Parathyroid adenoma (tissue), 2 donors: ENCODE data around the gene SEC31B.

Experiments used
- H2AFZ ChIP-seq: fragments of 300-600 bp; sonication (generic); one replicate; pipeline ENCODE4 v1.7.0; 2017; ENCODE audit warnings: antibody characterized with exemption, mild to moderate bottlenecking
- H3K27ac ChIP-seq: fragments of 300-600 bp; sonication (generic); one replicate; pipeline ENCODE4 v1.7.0; 2017
- H3K27me3 ChIP-seq: fragments of 300-600 bp; sonication (generic); one replicate; pipeline ENCODE4 v1.7.0; 2017; ENCODE audit warnings: low read length; ENCODE audit not compliant: control insufficient read depth, insufficient read depth
- H3K36me3 ChIP-seq: fragments of 300-600 bp; sonication (generic); one replicate; pipeline ENCODE4 v1.7.0; 2017; ENCODE audit warnings: low read length; ENCODE audit not compliant: control insufficient read depth, insufficient read depth
- H3K4me1 ChIP-seq: fragments of 300-600 bp; sonication (generic); one replicate; pipeline ENCODE4 v1.7.0; 2017; ENCODE audit warnings: control low read depth
- H3K4me2 ChIP-seq: fragments of 300-600 bp; sonication (generic); one replicate; pipeline ENCODE4 v1.7.0; 2017; ENCODE audit warnings: low read length
- H3K4me3 ChIP-seq: fragments of 300-600 bp; sonication (generic); one replicate; pipeline ENCODE4 v1.7.0; 2017; ENCODE audit warnings: low read depth, low read length
- H3K79me2 ChIP-seq: fragments of 300-600 bp; sonication (generic); one replicate; pipeline ENCODE4 v1.7.0; 2017; ENCODE audit warnings: control low read depth
- H3K9ac ChIP-seq: fragments of 300-600 bp; sonication (generic); one replicate; pipeline ENCODE4 v1.7.0; 2017; ENCODE audit warnings: mild to moderate bottlenecking
- H3K9me3 ChIP-seq: fragments of 300-600 bp; sonication (generic); one replicate; pipeline ENCODE4 v1.7.0; 2017; ENCODE audit warnings: low read length; ENCODE audit not compliant: control insufficient read depth
- CTCF ChIP-seq: fragments of 300-600 bp; sonication (generic); IDR thresholded peaks from one replicate; pipeline ENCODE4 v1.7.0; 2017; ENCODE audit warnings: antibody characterized with exemption, mild to moderate bottlenecking
- donor health status: primary hyperparathyroidism.

The SEC31B gene

GRCh38 chr10:100448951-100449350 lies 70.7 kb downstream of the SEC31B start:
- Histone ChIP-seq H3K4me1 (no peaks in the 10 kb centered on the region), H3K79me2 (no peaks in the 10 kb centered on the region), H3K36me3 (no peaks in the 10 kb centered on the region), H3K27me3 (no peaks in the 10 kb centered on the region), H3K9ac (no peak overlapping the region), H3K9me3 (no peaks in the 10 kb centered on the region), H3K4me3 (no peak overlapping the region), H2AFZ (no peak overlapping the region), H3K27ac (no peak overlapping the region), H3K4me2 (no peak overlapping the region)
- no peak for TF ChIP-seq CTCF

GRCh38 chr10:100447663-100448062 lies 72.0 kb downstream of the SEC31B start:
- no peaks in the 10 kb centered on the region for H3K36me3 ChIP-seq
- no peak overlapping the region for H3K27ac ChIP-seq
- H3K79me2 ChIP-seq, result no peaks in the 10 kb centered on the region
- H3K4me3 ChIP-seq, result no peak overlapping the region
- no peaks in the 10 kb centered on the region for H3K4me1 ChIP-seq
- H3K9ac ChIP-seq, result no peak overlapping the region
- TF ChIP-seq CTCF, result no peak
- H2AFZ ChIP-seq, result no peak overlapping the region
- no peak overlapping the region for H3K4me2 ChIP-seq
- no peaks in the 10 kb centered on the region for H3K27me3 ChIP-seq
- no peaks in the 10 kb centered on the region for H3K9me3 ChIP-seq

GRCh38 chr10:100446130-100446761 lies 73.4 kb downstream of the SEC31B start:
- no peak overlapping the region for H3K27ac ChIP-seq
- no peak overlapping the region for H3K4me3 ChIP-seq
- H3K27me3 ChIP-seq, result no peaks in the 10 kb centered on the region
- no peak for TF ChIP-seq CTCF
- H3K9me3 ChIP-seq, result no peaks in the 10 kb centered on the region
- no peaks in the 10 kb centered on the region for H3K4me1 ChIP-seq
- H2AFZ ChIP-seq, result no peak overlapping the region
- no peak overlapping the region for H3K9ac ChIP-seq
- H3K4me2 ChIP-seq, result no peak overlapping the region
- H3K36me3 ChIP-seq, result no peaks in the 10 kb centered on the region
- H3K79me2 ChIP-seq, result no peaks in the 10 kb centered on the region

GRCh38 chr10:100442548-100442947 lies 77.1 kb downstream of the SEC31B start:
- Histone ChIP-seq H2AFZ (no peak overlapping the region), H3K4me2 (no peak overlapping the region), H3K9me3 (no peaks in the 10 kb centered on the region), H3K9ac (no peak overlapping the region), H3K4me1 (no peaks in the 10 kb centered on the region), H3K4me3 (no peak overlapping the region), H3K27ac (no peak overlapping the region), H3K79me2 (no peaks in the 10 kb centered on the region), H3K27me3 (no peaks in the 10 kb centered on the region), H3K36me3 (no peaks in the 10 kb centered on the region)
- no peak for TF ChIP-seq CTCF

- Histone ChIP-seq H3K27ac (no peak overlapping the region), H3K4me1 (no peaks in the 10 kb centered on the region), H3K4me2 (no peak overlapping the region), H3K9ac (no peak overlapping the region), H3K4me3 (no peak overlapping the region), H3K79me2 (no peaks in the 10 kb centered on the region), H2AFZ (no peak overlapping the region), H3K9me3 (no peaks in the 10 kb centered on the region), H3K36me3 (no peaks in the 10 kb centered on the region), H3K27me3 (no peaks in the 10 kb centered on the region)
- TF ChIP-seq CTCF, result no peak
Observed at GRCh38 chr10:100438674-100439315, 80.9 kb downstream of the SEC31B start.
